GM19468 (cell line): ENCODE results near the gene CHFR.

Source experiments
- ATAC-seq: cut with Tn5 transposase; IDR thresholded peaks from one replicate; pipeline ENCODE4 v1.9.1; 2021; ENCODE audit warnings: mild to moderate bottlenecking, moderate library complexity, moderate number of reproducible peaks; ENCODE audit not compliant: unreplicated experiment; ENCODE audit errors: extremely low read depth

CHFR gene

GRCh38 chr12:132783917-132784531 is 103.4 kb downstream of the CHFR start:
- no peak for ATAC-seq
